Measurements from ENCODE around the gene GRM4.

Gene GRM4

GRCh38 chr6:34052918-34053608 is 92.8 kb downstream of the GRM4 start:
- TF ChIP-seq, protein P1, sequence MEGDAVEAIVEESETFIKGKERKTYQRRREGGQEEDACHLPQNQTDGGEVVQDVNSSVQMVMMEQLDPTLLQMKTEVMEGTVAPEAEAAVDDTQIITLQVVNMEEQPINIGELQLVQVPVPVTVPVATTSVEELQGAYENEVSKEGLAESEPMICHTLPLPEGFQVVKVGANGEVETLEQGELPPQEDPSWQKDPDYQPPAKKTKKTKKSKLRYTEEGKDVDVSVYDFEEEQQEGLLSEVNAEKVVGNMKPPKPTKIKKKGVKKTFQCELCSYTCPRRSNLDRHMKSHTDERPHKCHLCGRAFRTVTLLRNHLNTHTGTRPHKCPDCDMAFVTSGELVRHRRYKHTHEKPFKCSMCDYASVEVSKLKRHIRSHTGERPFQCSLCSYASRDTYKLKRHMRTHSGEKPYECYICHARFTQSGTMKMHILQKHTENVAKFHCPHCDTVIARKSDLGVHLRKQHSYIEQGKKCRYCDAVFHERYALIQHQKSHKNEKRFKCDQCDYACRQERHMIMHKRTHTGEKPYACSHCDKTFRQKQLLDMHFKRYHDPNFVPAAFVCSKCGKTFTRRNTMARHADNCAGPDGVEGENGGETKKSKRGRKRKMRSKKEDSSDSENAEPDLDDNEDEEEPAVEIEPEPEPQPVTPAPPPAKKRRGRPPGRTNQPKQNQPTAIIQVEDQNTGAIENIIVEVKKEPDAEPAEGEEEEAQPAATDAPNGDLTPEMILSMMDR (IDR thresholded peaks at IDR 0.05; ENCODE audit: low read depth, low read length) = no peak
- DNase-seq (ENCODE audit: extremely low read depth, low read depth) = no peak

- no peak for DNase-seq (ENCODE audit: extremely low read depth, low read depth)
Observed at GRCh38 chr6:34052071-34052825, 93.6 kb downstream of the GRM4 start.

DNA sequence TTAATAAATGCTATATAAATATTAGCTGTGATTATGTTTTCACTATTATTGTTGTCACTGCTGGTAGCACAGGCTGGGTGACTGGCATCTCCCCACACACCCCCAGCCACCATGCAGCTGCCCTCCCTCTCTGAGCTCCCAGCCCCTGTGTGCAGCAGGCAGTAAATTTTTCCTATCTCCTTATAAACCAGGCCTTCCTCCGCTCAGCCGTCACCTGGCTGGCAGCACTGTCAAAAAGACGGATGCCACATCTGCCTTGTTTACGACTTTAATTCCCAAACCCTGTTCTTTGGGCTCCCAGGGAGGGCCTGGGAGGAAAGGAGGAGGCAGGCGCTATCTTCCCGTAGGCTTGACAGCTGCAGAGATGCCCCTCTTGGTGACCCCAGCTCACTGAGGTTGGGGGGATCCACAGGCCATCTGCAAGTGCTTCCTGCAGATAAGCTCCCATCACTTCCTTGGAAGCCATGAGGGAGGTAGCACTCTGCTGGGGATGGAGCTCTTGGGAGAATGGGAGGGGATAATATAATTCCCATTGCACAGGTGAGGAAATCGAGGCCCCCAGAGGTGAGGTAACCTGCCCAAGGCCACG is 94.5 kb downstream of the GRM4 start:
- TF ChIP-seq, protein P1 (IDR thresholded peaks at IDR 0.05; ENCODE audit: low read depth, low read length) = no peak
- DNase-seq (ENCODE audit: extremely low read depth, low read depth) = no peak

More at GRCh38 chr6:34052071-34052825, 93.6 kb downstream of the GRM4 start:
- TF ChIP-seq, protein P1 (IDR thresholded peaks at IDR 0.05; ENCODE audit: low read depth, low read length) = no peak

GRCh38 chr6:34050691-34051090 is 95.2 kb downstream of the GRM4 start:
- no peak for DNase-seq (ENCODE audit: extremely low read depth, low read depth)
- TF ChIP-seq, protein P1 (IDR thresholded peaks at IDR 0.05; ENCODE audit: low read depth, low read length) = no peak

DNA sequence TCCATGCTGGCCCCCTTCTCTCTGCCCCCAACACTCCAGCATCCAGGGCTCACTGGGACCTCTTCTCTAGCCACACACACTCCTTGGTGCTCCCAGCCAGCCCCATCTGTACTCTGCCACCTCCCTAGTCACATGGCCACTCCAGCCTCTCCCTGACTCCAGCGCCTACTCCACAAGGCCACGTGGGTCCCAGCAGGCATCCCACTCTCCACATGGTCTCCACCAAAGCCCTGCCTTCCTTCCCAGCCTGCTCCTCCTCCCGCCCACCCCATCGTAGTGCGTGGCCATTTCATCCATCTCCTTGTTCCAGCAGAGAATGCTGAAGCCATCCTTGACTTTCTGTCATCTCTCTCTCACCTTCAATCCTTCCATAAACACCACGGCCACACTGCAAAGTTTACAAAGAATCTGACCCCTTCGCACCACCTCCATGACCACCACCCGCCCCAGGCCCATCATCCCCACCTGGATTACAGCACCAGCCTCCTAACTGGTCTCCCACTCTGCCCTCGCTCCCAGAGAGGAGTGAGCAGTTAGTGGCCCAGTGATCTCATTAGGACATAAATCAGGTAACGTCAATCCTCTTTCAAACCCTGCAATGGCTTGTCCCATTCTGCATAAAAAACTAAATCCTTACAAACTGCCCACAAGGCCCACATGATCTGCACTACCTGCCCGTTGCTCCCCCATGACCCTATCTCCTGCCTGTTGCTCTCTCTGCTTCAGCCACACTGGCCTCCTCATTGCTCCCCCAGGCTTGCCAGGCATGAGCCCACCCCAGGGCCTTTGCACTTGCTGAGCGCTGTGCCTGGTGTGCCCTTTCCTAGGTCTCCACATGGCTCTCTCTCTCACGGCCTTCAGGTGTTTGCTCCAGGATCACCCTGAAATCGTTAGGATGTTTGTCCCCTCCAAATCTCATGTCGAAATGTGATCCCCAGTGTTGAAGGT is 96.2 kb downstream of the GRM4 start:
- DNase-seq (ENCODE audit: extremely low read depth, low read depth) = no peak

More for the DNA sequence above, 96.2 kb downstream of the GRM4 start:
- TF ChIP-seq, protein P1 (IDR thresholded peaks at IDR 0.05; ENCODE audit: low read depth, low read length) = no peak
